ENCODE results near the gene C11orf68.

GRCh38 chr11:65915821-65916251 lies 3.0 kb downstream of the C11orf68 start:
- TF ChIP-seq CTCF (IDR thresholded peaks at IDR 0.05 in 4 of 5, conservative IDR thresholded peaks at IDR 0.05 in 1 of 5) (no peak), POLR2A (IDR thresholded peaks at IDR 0.05) (peak in 1 of 2 donors; percentile 34)
